B cell (primary cell): ENCODE data around the gene CRYBG2. TPM values are rescaled to one million over a fixed set of nuclear protein-coding genes. Genes with fewer than 3 reads are reported as not detected.

Experiments
- ATAC-seq: fragments of 200-7000 bp; cut with Tn5 transposase; one replicate; pipeline ENCODE4 v1.10.0; 2021; ENCODE audit warnings: low read depth, mild to moderate bottlenecking, moderate number of reproducible peaks, moderate library complexity
- CTCF ChIA-PET: fragments of 350-600 bp; sonication (Branson Sonifier 250); formaldehyde crosslinking; loops from one replicate; lab custom pipeline; 2021; ENCODE audit warnings: antibody characterized with exemption, inconsistent platforms; lab: Charles Lee
- POLR2A ChIA-PET: fragments of 350-600 bp; sonication (Branson Sonifier 250); formaldehyde crosslinking; loops from one replicate; lab custom pipeline; 2021; ENCODE audit warnings: antibody characterized with exemption; lab: Charles Lee
- DNase-seq: peaks from one replicate; pipeline ENCODE4 v3.0.0; 2013
- H2AFZ ChIP-seq: 2 replicates; pipeline ENCODE4 v1.6.1; 2012; ENCODE audit warnings: mild to moderate bottlenecking, low read depth, low read length; ENCODE audit not compliant: insufficient read depth, poor library complexity, severe bottlenecking
- H3K27ac ChIP-seq, 2 donors: 1 replicate in 1 of 2; 2 replicates in 1 of 2; pipeline ENCODE4 v1.5.1; 2012 to 2013; ENCODE audit warnings: low read length in 2 of 2, mild to moderate bottlenecking in 2 of 2, moderate library complexity in 1 of 2
- H3K27me3 ChIP-seq, 4 experiments: fragments of 200-600 bp in 1 of 4; sonication (generic) in 1 of 4; replicated peaks in 1 of 4; 1 replicate in 2 of 4; 2 replicates in 2 of 4; pipeline versions ENCODE4 v1.6.1 to v1.7.0; 2013 to 2016; ENCODE audit warnings: low read length in 3 of 4, mild to moderate bottlenecking in 2 of 4, mixed read lengths in 1 of 4, moderate library complexity in 1 of 4; ENCODE audit not compliant: insufficient read depth in 4 of 4, control insufficient read depth in 3 of 4; ENCODE audit errors: control extremely low read depth in 1 of 4
- H3K36me3 ChIP-seq, 2 experiments: replicated peaks in 1 of 2; 1 replicate in 1 of 2; 2 replicates in 1 of 2; pipeline versions ENCODE4 v1.6.1 to v1.7.1; 2013; ENCODE audit warnings: low read length in 1 of 2; ENCODE audit not compliant: insufficient read depth in 2 of 2, control insufficient read depth in 1 of 2; ENCODE audit errors: control extremely low read depth in 1 of 2, extremely low read depth in 1 of 2
- H3K4me1 ChIP-seq, 2 donors: fragments of 200-600 bp in 1 of 2; sonication (generic) in 1 of 2; 1 replicate in 1 of 2; 2 replicates in 1 of 2; pipeline versions ENCODE4 v1.5.1 to v1.6.1; 2013 to 2017; ENCODE audit warnings: low read length in 2 of 2; ENCODE audit not compliant: control insufficient read depth in 2 of 2, insufficient read depth in 2 of 2
- H3K4me2 ChIP-seq: replicated peaks from 2 replicates; pipeline ENCODE3; 2012; ENCODE audit warnings: mild to moderate bottlenecking, low read depth, low read length; ENCODE audit not compliant: poor library complexity, severe bottlenecking
- H3K4me3 ChIP-seq, 5 experiments: fragments of 200-600 bp in 1 of 5; sonication (generic) in 1 of 5; 1 replicate in 3 of 5; 2 replicates in 2 of 5; pipeline versions ENCODE4 v1.5.1 to v1.7.0; 2011 to 2016; ENCODE audit warnings: low read length in 4 of 5, mild to moderate bottlenecking in 4 of 5, low read depth in 2 of 5, control low read depth in 1 of 5, moderate library complexity in 1 of 5; ENCODE audit not compliant: insufficient read depth in 1 of 5; ENCODE audit errors: control extremely low read depth in 1 of 5, extremely low read depth in 1 of 5
- H3K79me2 ChIP-seq: fragments of 200-600 bp; sonication (generic); one replicate; pipeline ENCODE4 v1.6.0; 2016; ENCODE audit warnings: low read length; ENCODE audit not compliant: control insufficient read depth, insufficient read depth
- H3K9ac ChIP-seq: fragments of 200-600 bp; sonication (generic); 2 replicates; pipeline ENCODE4 v1.6.1; 2017; ENCODE audit warnings: mild to moderate bottlenecking, low read length, moderate library complexity
- H3K9me3 ChIP-seq, 3 donors: one replicate each; pipeline versions ENCODE4 v1.6.1 to v1.7.1; 2013; ENCODE audit warnings: low read length in 2 of 3; ENCODE audit not compliant: control insufficient read depth in 2 of 3, insufficient read depth in 1 of 3; ENCODE audit errors: control extremely low read depth in 1 of 3
- H4K20me1 ChIP-seq: 2 replicates; pipeline ENCODE4 v1.6.0; 2012; ENCODE audit warnings: mild to moderate bottlenecking, low read length; ENCODE audit not compliant: insufficient read depth, control insufficient read depth, poor library complexity, severe bottlenecking
- H3K27ac Mint-ChIP-seq: one replicate; pipeline ENCODE4 v1.8.0; 2021; ENCODE audit warnings: mixed read lengths
- H3K27me3 Mint-ChIP-seq: one replicate; pipeline ENCODE4 v1.8.0; 2021; ENCODE audit warnings: mixed read lengths
- H3K4me1 Mint-ChIP-seq: one replicate; pipeline ENCODE4 v1.8.0; 2021; ENCODE audit warnings: mixed read lengths
- H3K4me3 Mint-ChIP-seq: one replicate; pipeline ENCODE4 v1.8.0; 2021; ENCODE audit warnings: mixed read lengths
- H3K9me3 Mint-ChIP-seq: one replicate; pipeline ENCODE4 v1.8.0; 2022; ENCODE audit warnings: mixed read lengths; ENCODE audit not compliant: insufficient read depth
- CTCF ChIP-seq: fragments of 200-600 bp; IDR thresholded peaks from one replicate; pipeline ENCODE4 v1.8.0; 2022; ENCODE audit warnings: antibody characterized with exemption, mild to moderate bottlenecking
- EZH2 ChIP-seq: IDR thresholded peaks from 2 replicates; pipeline ENCODE4 v1.6.1; 2012; ENCODE audit warnings: borderline replicate concordance, low read depth, mild to moderate bottlenecking, moderate library complexity, low read length; ENCODE audit not compliant: insufficient read depth, poor library complexity, severe bottlenecking
- WGBS: methylation state at CpG from one replicate; pipeline ENCODE4 v1.1.5; 2013; ENCODE audit warnings: missing lambda C conversion rate; ENCODE audit not compliant: insufficient coverage; 5-methylcytosine and 5-hydroxymethylcytosine counted together
- intact Hi-C: fragments of 100-400 bp; cut with micrococcal nuclease; formaldehyde crosslinking; loops from one replicate; pipeline ENCODE4 v1.10.0; 2022
- polyA plus RNA-seq: library from polyadenylated mRNA; depleted of rRNA; stranded (reverse); fragments of >200 nt; gene quantifications from 2 replicates; pipeline ENCODE4 v1.2.3, GENCODE V29; 2012
- total RNA-seq, 2 donors: library from RNA; stranded (reverse); fragments of 120-200 nt in 1 of 2; gene quantifications; 1 replicate in 1 of 2; 2 replicates in 1 of 2; pipeline versions ENCODE4 v1.2.3 to v1.2.4, GENCODE V29; 2013 to 2022

Gene CRYBG2
- total and polyA plus RNA-seq, 2 donors (not counting 1 experiment from before 2014, with no cell fraction given), result 3.3 to 5.3 TPM

- ATAC-seq (no peak), DNase-seq (no peak)
- Histone ChIP-seq H3K4me2 (no peak overlapping the region), H3K36me3 (peaks cover 0 to 14% of the 10 kb centered on the region in 2 experiments), H3K4me3 (no peak overlapping the region), H3K9ac (no peak overlapping the region), H3K4me1 (no peaks in the 10 kb centered on the region), H3K27me3 (no peaks in the 10 kb centered on the region), H3K9me3 (no peaks in the 10 kb centered on the region), H2AFZ (no peak overlapping the region), H3K27ac (no peak overlapping the region), H4K20me1 (peaks cover 11% of the 10 kb centered on the region), H3K79me2 (peaks cover 4% of the 10 kb centered on the region)
- Mint-ChIP-seq H3K4me3 (no peak overlapping the region), H3K27me3 (no peaks in the 10 kb centered on the region), H3K4me1 (peaks cover 5% of the 10 kb centered on the region), H3K27ac (no peak overlapping the region), H3K9me3 (no peaks in the 10 kb centered on the region)
- intact Hi-C loops, result no loop called here
- TF ChIP-seq CTCF (no peak), EZH2 (no peak)
- 95% methylated on average over 6 of the region's 8 CpGs for WGBS
- CTCF ChIA-PET, result interaction anchor here (1.3 to 30.0 kb wide), 2 partner anchors 46 to 95 kb away, joined by 3 to 1400 read pairs; partner anchors contain the start of gene SH3BGRL3
- POLR2A ChIA-PET, result interaction anchor here (0.7 to 1.2 kb wide), 2 partner anchors 15 to 44 kb away, joined by 3 read pairs; no protein-coding TSS in a partner anchor
Measured at GRCh38 chr1:26328597-26328996, 25.3 kb downstream of the CRYBG2 start.

- Histone ChIP-seq H4K20me1 (peaks cover 17% of the 10 kb centered on the region), H3K9ac (no peak overlapping the region), H3K9me3 (no peaks in the 10 kb centered on the region), H3K4me1 (peaks cover under 1 to 4% of the 10 kb centered on the region in 2 donors), H2AFZ (no peak overlapping the region), H3K4me2 (no peak overlapping the region), H3K4me3 (no peak overlapping the region), H3K27me3 (no peaks in the 10 kb centered on the region), H3K79me2 (peaks cover 4% of the 10 kb centered on the region), H3K36me3 (peaks cover 0 to 18% of the 10 kb centered on the region in 2 experiments), H3K27ac (no peak overlapping the region)
- ChIA-PET POLR2A (interaction anchor here (1.2 kb wide), 2 partner anchors 44 to 48 kb away, joined by 3 read pairs; partner anchors contain the start of gene SH3BGRL3), CTCF (interaction anchor here (1.2 to 30.0 kb wide), 4 partner anchors 34 to 94 kb away, joined by 3 to 1400 read pairs (median 5); partner anchors contain the start of gene SH3BGRL3)
- no peak for TF ChIP-seq CTCF
- no peak for TF ChIP-seq EZH2
- no peaks in the 10 kb centered on the region for H3K9me3 Mint-ChIP-seq
- intact Hi-C loops, result no loop called here
- H3K4me3 Mint-ChIP-seq, result no peak overlapping the region
- 97% methylated on average over 4 of the region's 8 CpGs for WGBS
- ATAC-seq (no peak), DNase-seq (no peak)
- no peaks in the 10 kb centered on the region for H3K27me3 Mint-ChIP-seq
- H3K4me1 Mint-ChIP-seq, result peaks cover 9% of the 10 kb centered on the region
- H3K27ac Mint-ChIP-seq, result no peak overlapping the region
Measured at GRCh38 chr1:26327956-26328362, 26.0 kb downstream of the CRYBG2 start.
